ENCODE measurements around the gene C10orf53. TPM values are rescaled to one million over a fixed set of nuclear protein-coding genes. Genes with fewer than 3 reads are reported as not detected.

Gene C10orf53
- total RNA-seq, 1 experiment from 2014 or later = not detected

DNA sequence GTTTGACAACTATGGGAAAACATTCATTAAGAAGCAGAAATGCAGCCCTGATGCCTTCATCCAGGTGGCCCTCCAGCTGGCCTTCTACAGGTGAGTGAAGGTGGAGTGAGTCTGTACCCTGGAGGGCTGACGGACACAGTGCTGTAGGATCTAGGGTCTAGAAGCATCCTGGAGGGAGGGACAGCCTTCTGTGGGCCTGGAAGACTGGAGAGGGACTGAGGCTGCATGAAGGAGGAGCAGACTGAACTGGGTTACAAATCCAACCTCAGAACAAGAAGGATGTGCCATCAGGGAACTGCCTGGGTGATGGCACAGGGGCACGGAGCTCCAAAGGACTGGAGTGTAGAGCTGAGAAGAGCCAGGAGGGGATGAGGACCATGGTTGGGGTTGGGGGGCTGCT lies 27.5 kb upstream of the C10orf53 start:
- intact Hi-C loops (cut with micrococcal nuclease) = no loop called here
- H3K4me3 Mint-ChIP-seq (ENCODE audit: unreplicated experiment) = no peak overlapping the region
- no peaks in the 10 kb centered on the region for H3K9me3 Mint-ChIP-seq (ENCODE audit: unreplicated experiment)
- peaks cover 6% of the 10 kb centered on the region for H3K4me1 Mint-ChIP-seq (ENCODE audit: insufficient read depth, unreplicated experiment)
- no peaks in the 10 kb centered on the region for H3K36me3 Mint-ChIP-seq (ENCODE audit: insufficient read depth, unreplicated experiment)
- H3K27ac Mint-ChIP-seq (ENCODE audit: low read depth, unreplicated experiment) = no peak overlapping the region
- TF ChIP-seq, protein P1, sequence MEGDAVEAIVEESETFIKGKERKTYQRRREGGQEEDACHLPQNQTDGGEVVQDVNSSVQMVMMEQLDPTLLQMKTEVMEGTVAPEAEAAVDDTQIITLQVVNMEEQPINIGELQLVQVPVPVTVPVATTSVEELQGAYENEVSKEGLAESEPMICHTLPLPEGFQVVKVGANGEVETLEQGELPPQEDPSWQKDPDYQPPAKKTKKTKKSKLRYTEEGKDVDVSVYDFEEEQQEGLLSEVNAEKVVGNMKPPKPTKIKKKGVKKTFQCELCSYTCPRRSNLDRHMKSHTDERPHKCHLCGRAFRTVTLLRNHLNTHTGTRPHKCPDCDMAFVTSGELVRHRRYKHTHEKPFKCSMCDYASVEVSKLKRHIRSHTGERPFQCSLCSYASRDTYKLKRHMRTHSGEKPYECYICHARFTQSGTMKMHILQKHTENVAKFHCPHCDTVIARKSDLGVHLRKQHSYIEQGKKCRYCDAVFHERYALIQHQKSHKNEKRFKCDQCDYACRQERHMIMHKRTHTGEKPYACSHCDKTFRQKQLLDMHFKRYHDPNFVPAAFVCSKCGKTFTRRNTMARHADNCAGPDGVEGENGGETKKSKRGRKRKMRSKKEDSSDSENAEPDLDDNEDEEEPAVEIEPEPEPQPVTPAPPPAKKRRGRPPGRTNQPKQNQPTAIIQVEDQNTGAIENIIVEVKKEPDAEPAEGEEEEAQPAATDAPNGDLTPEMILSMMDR (IDR thresholded peaks at IDR 0.05; ENCODE audit: unreplicated experiment) = no peak
- no peak for DNase-seq (ENCODE audit: unreplicated experiment)
- H3K27me3 Mint-ChIP-seq (ENCODE audit: insufficient read depth, unreplicated experiment) = no peaks in the 10 kb centered on the region
- CTCF ChIA-PET = interaction anchor here (1.5 kb wide), 1 partner anchor 58 kb away, joined by 5 read pairs; no protein-coding TSS in a partner anchor
- BruUV-seq (replicated peaks) = no TSS peak
- POLR2A ChIA-PET = interaction anchor here (0.6 kb wide), 1 partner anchor 21 kb away, joined by 3 read pairs; no protein-coding TSS in a partner anchor

DNA sequence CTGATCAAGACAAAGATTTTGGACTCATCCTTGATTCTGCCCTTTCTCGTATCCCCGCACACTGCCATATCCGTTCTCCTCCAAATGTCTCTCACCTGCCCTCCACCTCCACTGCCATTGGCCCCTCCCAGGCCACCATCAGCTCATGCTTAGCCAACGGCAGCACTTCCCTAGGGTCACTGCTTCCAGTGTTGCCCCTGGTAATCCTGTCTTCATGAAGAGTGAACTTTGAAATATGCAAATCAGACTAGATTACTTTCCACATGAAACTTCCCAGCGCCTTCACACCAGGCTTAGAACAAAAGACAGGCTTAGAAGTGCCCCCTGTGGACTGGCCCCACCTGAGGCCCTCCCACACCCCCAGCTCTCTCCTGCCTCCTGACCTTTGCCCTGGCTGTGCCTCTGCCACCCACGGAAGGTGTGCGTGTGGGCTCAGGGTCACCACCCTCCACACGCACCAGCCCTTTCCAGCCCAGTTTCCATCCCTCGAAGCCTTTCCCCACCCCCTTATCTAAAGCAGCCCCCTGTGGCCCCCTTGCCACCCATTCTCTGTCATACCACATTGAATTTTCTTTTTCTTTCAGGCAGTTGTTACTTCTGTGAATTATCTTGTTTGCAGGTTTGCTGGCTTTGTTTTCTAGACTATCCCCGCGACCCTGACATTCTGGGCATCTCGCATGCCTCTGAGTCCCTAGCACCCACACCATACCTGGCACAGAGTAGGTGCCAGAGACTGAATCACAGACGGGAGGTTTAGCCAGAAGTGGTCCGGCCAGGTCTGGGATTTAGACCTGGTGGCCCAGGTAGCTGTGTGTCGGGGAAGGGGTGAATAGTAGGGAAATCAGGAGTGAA lies 26.8 kb upstream of the C10orf53 start:
- H3K27ac Mint-ChIP-seq (ENCODE audit: low read depth, unreplicated experiment) = no peak overlapping the region
- H3K4me1 Mint-ChIP-seq (ENCODE audit: insufficient read depth, unreplicated experiment) = peaks cover 6% of the 10 kb centered on the region
- no peak for DNase-seq (ENCODE audit: unreplicated experiment)
- intact Hi-C loops (cut with micrococcal nuclease) = no loop called here
- no peaks in the 10 kb centered on the region for H3K27me3 Mint-ChIP-seq (ENCODE audit: insufficient read depth, unreplicated experiment)
- H3K36me3 Mint-ChIP-seq (ENCODE audit: insufficient read depth, unreplicated experiment) = no peaks in the 10 kb centered on the region
- no TSS peak for BruUV-seq (replicated peaks)
- ChIA-PET CTCF (interaction anchor here (0.6 to 1.5 kb wide), 2 partner anchors 59 to 373 kb away, joined by 4 to 5 read pairs; no protein-coding TSS in a partner anchor), POLR2A (interaction anchor here (0.6 kb wide), 1 partner anchor 22 kb away, joined by 3 read pairs; no protein-coding TSS in a partner anchor)
- no peaks in the 10 kb centered on the region for H3K9me3 Mint-ChIP-seq (ENCODE audit: unreplicated experiment)
- H3K4me3 Mint-ChIP-seq (ENCODE audit: unreplicated experiment) = no peak overlapping the region
- TF ChIP-seq, protein P1 (IDR thresholded peaks at IDR 0.05; ENCODE audit: unreplicated experiment) = no peak

DNA sequence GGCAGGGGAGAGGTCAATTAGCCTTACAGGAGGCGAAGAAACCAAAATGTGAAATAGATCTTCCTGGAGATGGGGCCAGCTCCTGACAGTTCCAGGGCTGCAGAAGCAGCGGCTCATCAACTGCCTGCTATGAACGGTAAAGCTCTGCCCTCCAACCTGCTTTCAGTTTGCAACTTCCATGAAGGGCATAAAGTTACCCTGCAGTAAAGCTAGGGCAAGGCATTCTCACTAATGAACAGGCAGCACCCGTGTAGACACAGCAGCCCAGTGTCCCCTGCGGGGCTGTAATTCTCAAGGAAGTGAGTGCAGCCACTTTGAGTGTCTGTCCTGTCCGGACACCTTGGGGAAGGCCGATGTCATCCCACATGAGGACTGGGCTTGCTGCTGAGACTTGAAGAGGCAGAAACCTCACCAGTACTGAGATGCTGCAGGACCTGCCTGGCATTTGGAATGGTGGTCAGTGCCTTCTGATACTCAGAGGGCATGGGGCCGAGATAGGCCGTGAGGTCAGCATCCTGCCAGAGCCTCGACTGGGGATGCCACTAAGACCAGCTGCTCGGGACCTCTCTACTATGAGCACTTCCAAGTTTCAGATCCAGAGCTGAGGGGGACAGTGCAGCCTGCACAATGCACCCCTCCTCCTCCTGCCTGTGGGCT lies 26.1 kb upstream of the C10orf53 start:
- Mint-ChIP-seq H3K27me3 (ENCODE audit: insufficient read depth, unreplicated experiment) (no peaks in the 10 kb centered on the region), H3K9me3 (ENCODE audit: unreplicated experiment) (no peaks in the 10 kb centered on the region), H3K36me3 (ENCODE audit: insufficient read depth, unreplicated experiment) (no peaks in the 10 kb centered on the region), H3K4me3 (ENCODE audit: unreplicated experiment) (no peak overlapping the region), H3K27ac (ENCODE audit: low read depth, unreplicated experiment) (no peak overlapping the region), H3K4me1 (ENCODE audit: insufficient read depth, unreplicated experiment) (peaks cover 6% of the 10 kb centered on the region)
- no peak for DNase-seq (ENCODE audit: unreplicated experiment)
- ChIA-PET CTCF (interaction anchor here (0.6 kb wide), 1 partner anchor 373 kb away, joined by 4 read pairs; no protein-coding TSS in a partner anchor), POLR2A (no interaction called here)
- intact Hi-C loops (cut with micrococcal nuclease) = no loop called here
- TF ChIP-seq, protein P1 (IDR thresholded peaks at IDR 0.05; ENCODE audit: unreplicated experiment) = no peak
- BruUV-seq (replicated peaks) = no TSS peak

DNA sequence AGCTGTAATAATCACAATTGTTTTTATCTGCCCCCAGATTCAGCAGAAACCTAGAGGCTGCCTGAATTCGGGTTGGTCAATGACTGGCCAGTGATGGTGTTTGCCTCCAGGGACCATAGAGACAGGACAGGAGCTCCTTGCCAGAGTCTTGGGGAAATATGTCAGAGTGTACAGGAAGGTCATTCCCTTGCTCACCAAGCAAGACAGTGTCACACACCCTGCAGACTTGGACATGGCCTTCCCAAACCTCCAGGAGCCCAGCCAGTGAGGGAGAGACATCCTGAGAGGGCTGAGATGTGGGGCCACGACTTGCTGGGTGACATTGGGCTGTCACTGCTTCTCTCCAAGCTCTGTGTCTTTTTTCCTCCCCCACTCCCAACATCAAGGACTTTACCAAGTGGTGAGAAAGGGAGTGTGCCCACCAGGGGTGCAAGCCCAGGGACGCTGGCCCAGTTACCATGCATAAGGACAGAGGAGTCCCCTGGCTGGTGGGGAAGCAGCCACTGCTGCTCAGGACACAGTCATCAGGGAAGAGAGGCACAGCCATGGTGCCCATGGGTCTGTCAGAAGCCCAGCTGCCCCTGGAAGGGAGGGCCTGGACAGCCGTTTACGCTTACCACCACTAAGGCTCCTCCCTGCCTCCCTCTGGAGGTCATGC lies 25.3 kb upstream of the C10orf53 start:
- no TSS peak for BruUV-seq (replicated peaks)

More for the DNA sequence above, 25.3 kb upstream of the C10orf53 start:
- H3K4me1 Mint-ChIP-seq (ENCODE audit: insufficient read depth, unreplicated experiment) = peaks cover 6% of the 10 kb centered on the region
- H3K27ac Mint-ChIP-seq (ENCODE audit: low read depth, unreplicated experiment) = no peak overlapping the region
- H3K9me3 Mint-ChIP-seq (ENCODE audit: unreplicated experiment) = peaks cover 7% of the 10 kb centered on the region
- TF ChIP-seq, protein P1 (IDR thresholded peaks at IDR 0.05; ENCODE audit: unreplicated experiment) = no peak
- CTCF ChIA-PET = no interaction called here
- DNase-seq (ENCODE audit: unreplicated experiment) = no peak
- H3K36me3 Mint-ChIP-seq (ENCODE audit: insufficient read depth, unreplicated experiment) = no peaks in the 10 kb centered on the region
- H3K4me3 Mint-ChIP-seq (ENCODE audit: unreplicated experiment) = no peak overlapping the region
- intact Hi-C loops (cut with micrococcal nuclease) = no loop called here
- POLR2A ChIA-PET = no interaction called here
- H3K27me3 Mint-ChIP-seq (ENCODE audit: insufficient read depth, unreplicated experiment) = no peaks in the 10 kb centered on the region

All from MCF 10A (cell line).